K562 (cell line): Measurements from ENCODE around the gene CST3. TPM values are rescaled to one million over a fixed set of nuclear protein-coding genes. Genes with fewer than 3 reads are reported as not detected.

ENCODE experiments used
- ATAC-seq: fragments of 200-7000 bp; cut with Tn5 transposase; 3 replicates; pipeline ENCODE4 v1.9.1; 2020; ENCODE audit warnings: moderate library complexity
- BruUV-seq: library from RNA; stranded (reverse); fragments of 400-500 nt; replicated peaks from 2 replicates; lab custom pipeline; 2021; lab: Mats Ljungman, UMichigan
- CTCF ChIA-PET: fragments of 300-600 bp; formaldehyde crosslinking; extraction: SDS; loops from one replicate; lab custom pipeline; 2021; ENCODE audit warnings: low intra/inter-chr PET ratio; lab: Yijun Ruan, JAX
- POLR2A ChIA-PET: fragments of 300-600, 350-650 bp; sonication (Branson Sonifier 250); formaldehyde crosslinking; extraction: SDS; loops from one replicate; lab custom pipeline; 2021; ENCODE audit warnings: antibody characterized with exemption, inconsistent platforms; lab: Yijun Ruan, JAX
- DNase-seq, 4 experiments: peaks; one replicate each; pipeline versions ENCODE4 v3.0.0 to v3.0.0-alpha.2; 2011 to 2018; ENCODE audit warnings: low spot score in 3 of 4, mixed read lengths in 3 of 4; ENCODE audit errors: extremely low read depth in 1 of 4
- FAIRE-seq: peaks from 2 replicates; lab custom pipeline; 2011; peaks lifted over from hg19 to GRCh38; lab: Jason Lieb, UNC
- H2AFZ ChIP-seq: 2 replicates; pipeline ENCODE4 v1.6.0; 2011; ENCODE audit warnings: low read depth, low read length, control low read depth, inconsistent platforms
- H3K27ac ChIP-seq: fragments of 200-600 bp; 3 replicates; pipeline ENCODE4 v1.8.0; 2011; ENCODE audit warnings: low read depth, mild to moderate bottlenecking, control low read depth, inconsistent platforms, low read length, moderate library complexity, mixed read lengths; ENCODE audit errors: extremely low read depth
- H3K27me3 ChIP-seq, 2 experiments: fragments of 300-600 bp in 1 of 2; 2 replicates in 1 of 2; 3 replicates in 1 of 2; pipeline versions ENCODE4 v1.6.0 to v1.8.0; 2011; ENCODE audit warnings: inconsistent platforms in 2 of 2, low read length in 2 of 2, mild to moderate bottlenecking in 1 of 2, mixed read lengths in 1 of 2, moderate library complexity in 1 of 2; ENCODE audit not compliant: control insufficient read depth in 2 of 2, insufficient read depth in 2 of 2
- H3K36me3 ChIP-seq: fragments of 300-600 bp; 3 replicates; pipeline ENCODE4 v1.8.0; 2011; ENCODE audit warnings: mild to moderate bottlenecking, low read length, inconsistent platforms; ENCODE audit not compliant: control insufficient read depth, insufficient read depth
- H3K4me1 ChIP-seq, 2 experiments: fragments of 200-600 bp in 1 of 2; replicated peaks in 1 of 2; 2 replicates in 1 of 2; 3 replicates in 1 of 2; pipeline versions ENCODE4 v1.5.1 to v1.8.0; 2011; ENCODE audit warnings: inconsistent platforms in 2 of 2, low read length in 2 of 2, mild to moderate bottlenecking in 1 of 2, mixed read lengths in 1 of 2, moderate library complexity in 1 of 2; ENCODE audit not compliant: control insufficient read depth in 2 of 2, insufficient read depth in 2 of 2
- H3K4me2 ChIP-seq: 2 replicates; pipeline ENCODE4 v1.6.1; 2011; ENCODE audit warnings: low read length, control low read depth, inconsistent platforms, mixed read lengths; ENCODE audit not compliant: insufficient read depth
- H3K4me3 ChIP-seq: fragments of 200-600 bp; sonication (generic), shearing (Covaris generic); 2 replicates; pipeline ENCODE4 v1.5.1; 2016; ENCODE audit warnings: control low read depth, inconsistent platforms
- H3K79me2 ChIP-seq: fragments of 200-600 bp; 3 replicates; pipeline ENCODE4 v1.8.0; 2011; ENCODE audit warnings: low read length, inconsistent platforms; ENCODE audit not compliant: control insufficient read depth, insufficient read depth
- H3K9ac ChIP-seq, 2 experiments: 2 replicates each; pipeline versions ENCODE4 v1.6.0 to v1.6.1; 2011; ENCODE audit warnings: low read depth in 2 of 2, low read length in 2 of 2, control low read depth in 1 of 2, inconsistent platforms in 1 of 2, mild to moderate bottlenecking in 1 of 2, mixed read lengths in 1 of 2; ENCODE audit not compliant: insufficient read depth in 1 of 2
- H3K9me1 ChIP-seq: one replicate; pipeline ENCODE4 v1.6.0; 2011; ENCODE audit warnings: inconsistent platforms, mild to moderate bottlenecking, low read length, moderate library complexity; ENCODE audit not compliant: control insufficient read depth, insufficient read depth
- H3K9me3 ChIP-seq: replicated peaks from 2 replicates; pipeline ENCODE4 v1.5.1; 2011; ENCODE audit warnings: low read depth, low read length, inconsistent platforms; ENCODE audit not compliant: control insufficient read depth, insufficient read depth
- H4K20me1 ChIP-seq: replicated peaks from 2 replicates; pipeline ENCODE4 v1.6.1; 2011; ENCODE audit warnings: low read length, inconsistent platforms, mixed read lengths; ENCODE audit not compliant: control insufficient read depth, insufficient read depth
- AFF1 ChIP-seq, 2 experiments: fragments of 450-650 bp; IDR thresholded peaks; 2 replicates each; pipeline ENCODE4 v1.6.1; 2018; ENCODE audit warnings: mild to moderate bottlenecking in 2 of 2, low read depth in 1 of 2; ENCODE audit not compliant: partially characterized antibody in 2 of 2
- CBX3 ChIP-seq, 2 experiments: IDR thresholded peaks; 1 replicate in 1 of 2; 2 replicates in 1 of 2; pipeline ENCODE4 v1.6.1; 2012; ENCODE audit warnings: inconsistent platforms in 2 of 2, low read length in 2 of 2, borderline replicate concordance in 1 of 2, control low read depth in 1 of 2
- CHCHD3 ChIP-seq: fragments of 250-450 bp; sonication (Bioruptor Pico); IDR thresholded peaks from 2 replicates; pipeline ENCODE4 v2.1.2; 2022; ENCODE audit warnings: mild to moderate bottlenecking
- GABPB2 ChIP-seq: fragments of 250-450 bp; sonication (Bioruptor Pico); conservative IDR thresholded peaks from 2 replicates; pipeline ENCODE4 v1.5.1; 2021; ENCODE audit warnings: mild to moderate bottlenecking
- GATA2 ChIP-seq: sonication (generic); formaldehyde crosslinking; IDR thresholded peaks from 2 replicates; pipeline ENCODE4 v1.4.0; 2020; ENCODE audit warnings: mild to moderate bottlenecking, missing genetic modification reagents
- HDAC8 ChIP-seq: fragments of 450-650 bp; IDR thresholded peaks from 2 replicates; pipeline ENCODE4 v1.6.1; 2016; ENCODE audit warnings: mild to moderate bottlenecking, missing genetic modification characterization, moderate library complexity, missing compliant biosample characterization
- RBM25 ChIP-seq: fragments of 200-400 bp; formaldehyde crosslinking; IDR thresholded peaks from 2 replicates; pipeline ENCODE4 v1.6.1; 2018; ENCODE audit warnings: low read length, low read depth, moderate library complexity; ENCODE audit not compliant: severe bottlenecking
- SIX5 ChIP-seq, 2 experiments: IDR thresholded peaks; 2 replicates each; pipeline ENCODE4 v1.6.1; 2011; ENCODE audit warnings: low read length in 2 of 2, borderline replicate concordance in 1 of 2, low read depth in 1 of 2, mild to moderate bottlenecking in 1 of 2, moderate library complexity in 1 of 2; ENCODE audit not compliant: insufficient read depth in 1 of 2
- ZC3H8 ChIP-seq: fragments of 450-650 bp; IDR thresholded peaks from 2 replicates; pipeline ENCODE4 v1.6.1; 2017
- ZNF253 ChIP-seq: fragments of 250-450 bp; sonication (Bioruptor Pico); conservative IDR thresholded peaks from 2 replicates; pipeline ENCODE4 v1.6.1; 2021; ENCODE audit warnings: mild to moderate bottlenecking
- WGBS: fragments of 100-300 bp; shearing (Covaris generic); methylation state at CpG from one replicate; pipeline ENCODE4 v1.1.6; 2016; ENCODE audit warnings: low coverage, mixed read lengths; ENCODE audit not compliant: insufficient coverage; ENCODE audit errors: missing lambda C conversion rate; 5-methylcytosine and 5-hydroxymethylcytosine counted together
- in situ Hi-C: fragments of 300-500 bp; cut with MboI; formaldehyde crosslinking; loops from 4 replicates; pipeline ENCODE4 v1.15.0; 2018; ENCODE audit warnings: inconsistent platforms, mixed read lengths
- intact Hi-C: fragments of 100-400 bp; cut with micrococcal nuclease; formaldehyde crosslinking; loops from 2 replicates; pipeline ENCODE4 v1.14.2; 2022
- polyA plus RNA-seq, 8 experiments: library from polyadenylated mRNA; depleted of rRNA in 4 of 8; stranded (reverse) in 5 of 8; unstranded in 3 of 8; fragments of >200 nt; fragmentation: Nextera tagmentation in 2 of 8; fragmentation: Illumina TruSeq in 1 of 8; extraction: Ambion mirVana in 2 of 8; extraction: Trizol in 1 of 8; gene quantifications; 2 replicates each; pipeline versions ENCODE4 v1.2.1 to v1.2.3, GENCODE V29; 2011 to 2014; ENCODE audit warnings: inconsistent platforms in 1 of 8, missing spikeins in 1 of 8
- total RNA-seq, 7 experiments: library from RNA; depleted of rRNA in 6 of 7; stranded (reverse); fragments of >200 nt in 6 of 7; fragmentation: Illumina TruSeq in 2 of 7; extraction: Trizol in 2 of 7; gene quantifications; 2 replicates each; pipeline versions ENCODE4 v1.2.1 to v1.2.3, GENCODE V29; 2011 to 2021; ENCODE audit warnings: low replicate concordance in 1 of 7
- TF ChIP-seq, protein P1 (sequence below): fragments of 250-450 bp; sonication (Bioruptor Pico); IDR thresholded peaks from 2 replicates; pipeline ENCODE4 v1.4.0; 2020; ENCODE audit warnings: mild to moderate bottlenecking, moderate library complexity
- TF ChIP-seq, protein P2 (sequence below): fragments of 450-650 bp; IDR thresholded peaks from 2 replicates; pipeline ENCODE4 v1.6.1; 2014; ENCODE audit warnings: low read depth, mild to moderate bottlenecking, moderate library complexity, borderline replicate concordance
- TF ChIP-seq, protein P3 (sequence below): fragments of 250-450 bp; sonication (Bioruptor Pico); IDR thresholded peaks from 2 replicates; pipeline ENCODE4 v1.8.0; 2021; ENCODE audit warnings: mild to moderate bottlenecking, moderate library complexity

The CST3 gene
- total and polyA plus RNA-seq, 9 of the 15 experiments (the other 6 are each of a cell fraction or from before 2014, with no cell fraction given) = 8.7 to 113 (median 48.5) TPM

DNA sequence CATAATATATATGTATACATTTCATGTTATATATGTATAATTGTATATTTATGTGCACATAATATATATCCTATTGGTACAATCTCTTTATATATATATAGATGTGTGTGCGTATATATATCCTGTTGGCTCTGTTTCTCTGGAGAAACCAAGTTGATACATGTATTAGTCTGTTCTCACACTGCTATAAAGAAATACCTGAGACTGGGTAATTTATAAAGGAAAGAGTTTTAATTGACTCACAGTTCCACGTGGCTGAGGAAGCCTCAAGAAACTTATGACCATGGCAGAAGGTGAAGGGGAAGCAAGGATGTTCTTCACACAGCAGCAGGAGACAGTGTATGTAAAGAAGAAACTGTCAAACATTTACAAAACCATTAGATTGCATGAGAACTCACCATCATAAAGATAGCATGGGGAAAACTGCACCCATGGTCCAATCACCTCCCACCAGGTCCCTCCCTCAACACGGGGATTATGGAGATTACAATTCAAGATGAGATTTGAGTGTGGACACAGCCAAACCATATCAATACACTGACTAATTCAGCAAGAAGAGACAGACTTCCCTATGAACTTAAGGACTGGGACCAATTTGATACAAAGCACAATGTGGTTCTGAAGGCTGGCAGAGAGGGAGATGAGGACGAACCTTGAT, 14.0 kb downstream of the CST3 start:
- FAIRE-seq (no peak), DNase-seq (no peak), ATAC-seq (no peak)
- Histone ChIP-seq H3K4me3 (no peak overlapping the region), H3K36me3 (no peaks in the 10 kb centered on the region), H3K27me3 (no peaks in the 10 kb centered on the region), H3K27ac (no peak overlapping the region), H2AFZ (no peak overlapping the region), H3K9me1 (no peaks in the 10 kb centered on the region), H3K4me2 (no peak overlapping the region), H3K9me3 (no peaks in the 10 kb centered on the region), H3K4me1 (peaks cover 0 to 15% of the 10 kb centered on the region in 2 experiments; a peak in 2 of 5 replicates), H3K9ac (no peak overlapping the region), H4K20me1 (no peaks in the 10 kb centered on the region), H3K79me2 (no peaks in the 10 kb centered on the region)
- POLR2A ChIA-PET = interaction anchor here (0.9 to 2.2 kb wide), 3 partner anchors 9 to 13 kb away, joined by 4 to 11 read pairs (median 4); partner anchors contain the start of gene CST3
- CTCF ChIA-PET = no interaction called here
- BruUV-seq = no TSS peak
- in situ Hi-C loops (no loop called here), intact Hi-C loops (no loop called here)
- WGBS = 5% methylated on average over 4 of the region's 4 CpGs
- TF ChIP-seq CBX3 (IDR thresholded peaks at IDR 0.05; ENCODE audit: borderline replicate concordance in 1 of 2, low read length in 2 of 2) = no peak
- TF ChIP-seq, protein P1, sequence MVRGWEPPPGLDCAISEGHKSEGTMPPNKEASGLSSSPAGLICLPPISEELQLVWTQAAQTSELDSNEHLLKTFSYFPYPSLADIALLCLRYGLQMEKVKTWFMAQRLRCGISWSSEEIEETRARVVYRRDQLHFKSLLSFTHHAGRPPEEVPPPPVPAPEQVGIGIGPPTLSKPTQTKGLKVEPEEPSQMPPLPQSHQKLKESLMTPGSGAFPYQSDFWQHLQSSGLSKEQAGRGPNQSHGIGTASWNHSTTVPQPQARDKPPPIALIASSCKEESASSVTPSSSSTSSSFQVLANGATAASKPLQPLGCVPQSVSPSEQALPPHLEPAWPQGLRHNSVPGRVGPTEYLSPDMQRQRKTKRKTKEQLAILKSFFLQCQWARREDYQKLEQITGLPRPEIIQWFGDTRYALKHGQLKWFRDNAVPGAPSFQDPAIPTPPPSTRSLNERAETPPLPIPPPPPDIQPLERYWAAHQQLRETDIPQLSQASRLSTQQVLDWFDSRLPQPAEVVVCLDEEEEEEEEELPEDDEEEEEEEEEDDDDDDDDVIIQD (CRISPR knock-in tag) = no peak
- no peak for TF ChIP-seq AFF1 (IDR thresholded peaks at IDR 0.05; ENCODE audit: low read depth in 1 of 2, partially characterized antibody in 2 of 2)
- TF ChIP-seq ZNF253 (CRISPR knock-in tag) = no peak
- TF ChIP-seq CHCHD3 (CRISPR knock-in tag) = no peak
- TF ChIP-seq HDAC8 (tag) = no peak
- TF ChIP-seq GATA2 = no peak
- no peak for TF ChIP-seq GABPB2 (CRISPR knock-in tag)
- TF ChIP-seq ZC3H8 = no peak
- TF ChIP-seq, protein P2, sequence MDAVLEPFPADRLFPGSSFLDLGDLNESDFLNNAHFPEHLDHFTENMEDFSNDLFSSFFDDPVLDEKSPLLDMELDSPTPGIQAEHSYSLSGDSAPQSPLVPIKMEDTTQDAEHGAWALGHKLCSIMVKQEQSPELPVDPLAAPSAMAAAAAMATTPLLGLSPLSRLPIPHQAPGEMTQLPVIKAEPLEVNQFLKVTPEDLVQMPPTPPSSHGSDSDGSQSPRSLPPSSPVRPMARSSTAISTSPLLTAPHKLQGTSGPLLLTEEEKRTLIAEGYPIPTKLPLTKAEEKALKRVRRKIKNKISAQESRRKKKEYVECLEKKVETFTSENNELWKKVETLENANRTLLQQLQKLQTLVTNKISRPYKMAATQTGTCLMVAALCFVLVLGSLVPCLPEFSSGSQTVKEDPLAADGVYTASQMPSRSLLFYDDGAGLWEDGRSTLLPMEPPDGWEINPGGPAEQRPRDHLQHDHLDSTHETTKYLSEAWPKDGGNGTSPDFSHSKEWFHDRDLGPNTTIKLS = no peak
- no peak for TF ChIP-seq RBM25
- TF ChIP-seq, protein P3, sequence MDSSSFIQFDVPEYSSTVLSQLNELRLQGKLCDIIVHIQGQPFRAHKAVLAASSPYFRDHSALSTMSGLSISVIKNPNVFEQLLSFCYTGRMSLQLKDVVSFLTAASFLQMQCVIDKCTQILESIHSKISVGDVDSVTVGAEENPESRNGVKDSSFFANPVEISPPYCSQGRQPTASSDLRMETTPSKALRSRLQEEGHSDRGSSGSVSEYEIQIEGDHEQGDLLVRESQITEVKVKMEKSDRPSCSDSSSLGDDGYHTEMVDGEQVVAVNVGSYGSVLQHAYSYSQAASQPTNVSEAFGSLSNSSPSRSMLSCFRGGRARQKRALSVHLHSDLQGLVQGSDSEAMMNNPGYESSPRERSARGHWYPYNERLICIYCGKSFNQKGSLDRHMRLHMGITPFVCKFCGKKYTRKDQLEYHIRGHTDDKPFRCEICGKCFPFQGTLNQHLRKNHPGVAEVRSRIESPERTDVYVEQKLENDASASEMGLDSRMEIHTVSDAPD (CRISPR knock-in tag) = no peak
- no peak for TF ChIP-seq SIX5 (IDR thresholded peaks at IDR 0.05; ENCODE audit: borderline replicate concordance in 1 of 2, insufficient read depth in 1 of 2, low read depth in 1 of 2, low read length in 2 of 2)
